ENCODE results near the gene GPBP1L1.

GPBP1L1 gene

GRCh38 chr1:45666836-45667235 is 19.5 kb downstream of the GPBP1L1 start:
- Histone ChIP-seq H3K27me3 (ENCODE audit: insufficient read depth, poor library complexity, severe bottlenecking) (no peaks in the 10 kb centered on the region), H3K27ac (replicated peaks) (no peak overlapping the region), H3K4me3 (replicated peaks; ENCODE audit: insufficient read depth, low read length) (no peak overlapping the region)
- DNase-seq (ENCODE audit: low read depth in 1 of 2, low spot score in 1 of 2), result no peak
- TF ChIP-seq SPI1 (IDR thresholded peaks at IDR 0.05; ENCODE audit: borderline replicate concordance, low read depth), result no peak
- no peak for TF ChIP-seq CTCF (IDR thresholded peaks at IDR 0.05; ENCODE audit: insufficient read depth, low read length)
- no peak for TF ChIP-seq GABPA (IDR thresholded peaks at IDR 0.05; ENCODE audit: low read depth)
- no peak for TF ChIP-seq POLR2AphosphoS5 (IDR thresholded peaks at IDR 0.05; ENCODE audit: low read depth)
- no peak for TF ChIP-seq REST (IDR thresholded peaks at IDR 0.05; ENCODE audit: insufficient replicate concordance, low read depth)

- TF ChIP-seq POLR2AphosphoS5 (IDR thresholded peaks at IDR 0.05; ENCODE audit: low read depth) (no peak), SPI1 (IDR thresholded peaks at IDR 0.05; ENCODE audit: borderline replicate concordance, low read depth) (no peak), CTCF (IDR thresholded peaks at IDR 0.05; ENCODE audit: insufficient read depth, low read length) (no peak), REST (IDR thresholded peaks at IDR 0.05; ENCODE audit: insufficient replicate concordance, low read depth) (no peak), GABPA (IDR thresholded peaks at IDR 0.05; ENCODE audit: low read depth) (no peak)
- no peak overlapping the region for H3K27ac ChIP-seq (replicated peaks)
- no peak for DNase-seq (ENCODE audit: low read depth in 1 of 2, low spot score in 1 of 2)
- no peak overlapping the region for H3K4me3 ChIP-seq (replicated peaks; ENCODE audit: insufficient read depth, low read length)
- no peaks in the 10 kb centered on the region for H3K27me3 ChIP-seq (ENCODE audit: insufficient read depth, poor library complexity, severe bottlenecking)
These were observed 26.0 kb downstream of the GPBP1L1 start for GRCh38 chr1:45660336-45660735.

GRCh38 chr1:45659222-45659621 is 27.1 kb downstream of the GPBP1L1 start:
- Histone ChIP-seq H3K4me3 (replicated peaks; ENCODE audit: insufficient read depth, low read length) (no peak overlapping the region), H3K27ac (replicated peaks) (no peak overlapping the region), H3K27me3 (ENCODE audit: insufficient read depth, poor library complexity, severe bottlenecking) (no peaks in the 10 kb centered on the region)
- TF ChIP-seq REST (IDR thresholded peaks at IDR 0.05; ENCODE audit: insufficient replicate concordance, low read depth) (no peak), GABPA (IDR thresholded peaks at IDR 0.05; ENCODE audit: low read depth) (no peak), CTCF (IDR thresholded peaks at IDR 0.05; ENCODE audit: insufficient read depth, low read length) (no peak), SPI1 (IDR thresholded peaks at IDR 0.05; ENCODE audit: borderline replicate concordance, low read depth) (no peak), POLR2AphosphoS5 (IDR thresholded peaks at IDR 0.05; ENCODE audit: low read depth) (no peak)
- no peak for DNase-seq (ENCODE audit: low read depth in 1 of 2, low spot score in 1 of 2)

Measured in HL-60 (cell line).